HCT116 (cell line): ENCODE results near the gene FOXC2. TPM values are rescaled to one million over a fixed set of nuclear protein-coding genes. Genes with fewer than 3 reads are reported as not detected.
A peak's percentile ranks its signal among the peaks of the same experiment; 100 is the strongest.

Experiments
- ATAC-seq: fragments of 200-7000 bp; cut with Tn5 transposase; 2 replicates; pipeline ENCODE4 v1.9.1; 2020; ENCODE audit warnings: mild to moderate bottlenecking, moderate library complexity
- BruUV-seq: library from RNA; stranded (reverse); fragments of 400-500 nt; replicated peaks from 2 replicates; lab custom pipeline; 2021; lab: Mats Ljungman, UMichigan
- CTCF ChIA-PET: fragments of 300-600 bp; sonication (Branson Sonifier 250); formaldehyde crosslinking; loops from one replicate; lab custom pipeline; 2021; ENCODE audit warnings: antibody characterized with exemption; lab: Charles Lee
- POLR2A ChIA-PET: fragments of 300-600, 350-600 bp; sonication (Branson Sonifier 250); formaldehyde crosslinking; loops from one replicate; lab custom pipeline; 2021; ENCODE audit warnings: antibody characterized with exemption; lab: Charles Lee
- RAD21 ChIA-PET, 2 experiments: fragments of 300-600 bp; sonication (Branson Sonifier 250); formaldehyde crosslinking; loops; one replicate each; lab custom pipeline; 2023; ENCODE audit warnings: low total read pairs in 2 of 2; ENCODE audit not compliant: uncharacterized antibody in 2 of 2, unreplicated experiment in 2 of 2, low non-redundant PET in 1 of 2; lab: Charles Lee
- DNase-seq: peaks from one replicate; pipeline ENCODE4 v3.0.0-alpha.2; 2010; ENCODE audit warnings: low read depth, low spot score
- H2AFZ ChIP-seq: fragments of 200-600 bp; shearing (Covaris generic), sonication (generic); 2 replicates; pipeline ENCODE4 v1.6.1; 2017; ENCODE audit warnings: low read depth, mixed run types, mixed read lengths, antibody characterized with exemption, low read length; ENCODE audit not compliant: poor library complexity, severe bottlenecking
- H3K27ac ChIP-seq: 2 replicates; pipeline ENCODE4 v1.5.1; 2012; ENCODE audit warnings: low read depth, low read length
- H3K27me3 ChIP-seq: fragments of 200-600 bp; sonication (generic); 2 replicates; pipeline ENCODE4 v1.6.1; 2016; ENCODE audit warnings: mixed run types, low read length, mixed read lengths; ENCODE audit not compliant: insufficient read depth
- H3K36me3 ChIP-seq, 2 experiments: fragments of 200-500 bp in 1 of 2; fragments of 200-600 bp in 1 of 2; sonication (Bioruptor generic) in 1 of 2; sonication (generic) in 1 of 2; 2 replicates each; pipeline versions ENCODE4 v1.5.1 to v1.6.1; 2014 to 2016; ENCODE audit warnings: low read length in 2 of 2, inconsistent platforms in 1 of 2, mixed read lengths in 1 of 2, mixed run types in 1 of 2; ENCODE audit not compliant: insufficient read depth in 2 of 2, control insufficient read depth in 1 of 2
- H3K4me1 ChIP-seq, 2 experiments: fragments of 200-600 bp in 1 of 2; sonication (generic) in 1 of 2; 2 replicates each; pipeline versions ENCODE4 v1.5.1 to v1.6.1; 2012 to 2017; ENCODE audit warnings: low read length in 2 of 2, inconsistent platforms in 1 of 2, mild to moderate bottlenecking in 1 of 2, mixed read lengths in 1 of 2, mixed run types in 1 of 2, moderate library complexity in 1 of 2; ENCODE audit not compliant: insufficient read depth in 2 of 2, control insufficient read depth in 1 of 2
- H3K4me2 ChIP-seq: fragments of 200-600 bp; sonication (generic); 2 replicates; pipeline ENCODE4 v1.6.1; 2017; ENCODE audit warnings: mixed run types, low read length, mixed read lengths
- H3K4me3 ChIP-seq, 2 experiments: fragments of 200-600 bp in 1 of 2; sonication (generic) in 1 of 2; replicated peaks in 1 of 2; 2 replicates each; pipeline ENCODE4 v1.5.1; 2011 to 2016; ENCODE audit warnings: low read length in 2 of 2, control low read depth in 1 of 2, low read depth in 1 of 2, mild to moderate bottlenecking in 1 of 2, mixed read lengths in 1 of 2, mixed run types in 1 of 2
- H3K79me2 ChIP-seq: fragments of 200-600 bp; sonication (generic); 2 replicates; pipeline ENCODE4 v1.6.1; 2017; ENCODE audit warnings: mild to moderate bottlenecking, mixed run types, low read length, moderate library complexity, mixed read lengths; ENCODE audit not compliant: insufficient read depth
- H3K9ac ChIP-seq: fragments of 200-600 bp; sonication (generic); 2 replicates; pipeline ENCODE4 v1.6.1; 2016; ENCODE audit warnings: low read length, mixed read lengths
- H3K9me2 ChIP-seq: fragments of 200-600 bp; sonication (generic), shearing (Covaris generic); 2 replicates; pipeline ENCODE4 v1.6.1; 2017; ENCODE audit warnings: mixed run types, mild to moderate bottlenecking, moderate library complexity; ENCODE audit not compliant: insufficient read depth
- H3K9me3 ChIP-seq, 2 experiments: fragments of 200-500 bp in 1 of 2; fragments of 200-600 bp in 1 of 2; sonication (Bioruptor generic) in 1 of 2; sonication (generic) in 1 of 2; 2 replicates each; pipeline ENCODE4 v1.6.1; 2014 to 2017; ENCODE audit warnings: low read length in 2 of 2, mixed read lengths in 2 of 2, inconsistent platforms in 1 of 2, low read depth in 1 of 2, mild to moderate bottlenecking in 1 of 2, mixed run types in 1 of 2, moderate library complexity in 1 of 2; ENCODE audit not compliant: control insufficient read depth in 1 of 2, insufficient read depth in 1 of 2
- H4K20me1 ChIP-seq: fragments of 200-600 bp; sonication (generic), shearing (Covaris generic); 2 replicates; pipeline ENCODE4 v1.6.1; 2017; ENCODE audit warnings: mixed run types, mild to moderate bottlenecking, moderate library complexity; ENCODE audit not compliant: insufficient read depth
- CBX3 ChIP-seq: IDR thresholded peaks from 2 replicates; pipeline ENCODE4 v1.6.1; 2012; ENCODE audit warnings: low read depth
- ELF1 ChIP-seq: IDR thresholded peaks from 2 replicates; pipeline ENCODE4 v1.6.1; 2012; ENCODE audit warnings: low read depth, borderline replicate concordance
- EZH2 ChIP-seq: fragments of 200-600 bp; sonication (generic); IDR thresholded peaks from 2 replicates; pipeline ENCODE4 v1.6.1; 2017; ENCODE audit warnings: antibody characterized with exemption, mixed run types
- EZH2phosphoT487 ChIP-seq: fragments of 200-600 bp; IDR thresholded peaks from 2 replicates; pipeline ENCODE4 v1.6.1; 2018; ENCODE audit warnings: antibody characterized with exemption, borderline replicate concordance
- POLR2A ChIP-seq: IDR thresholded peaks from 2 replicates; pipeline ENCODE4 v1.7.0; 2011; ENCODE audit warnings: borderline replicate concordance; ENCODE audit not compliant: insufficient read depth, insufficient read length; ENCODE audit errors: extremely low read depth
- POLR2AphosphoS5 ChIP-seq: IDR thresholded peaks from 2 replicates; pipeline ENCODE4 v1.6.1; 2011; ENCODE audit warnings: mild to moderate bottlenecking, low read depth, low read length, moderate library complexity
- RAD21 ChIP-seq: IDR thresholded peaks from 2 replicates; pipeline ENCODE4 v1.6.1; 2012; ENCODE audit warnings: low read depth, mild to moderate bottlenecking
- REST ChIP-seq: IDR thresholded peaks from 2 replicates; pipeline ENCODE4 v1.6.1; 2012; ENCODE audit warnings: low read depth
- SIN3A ChIP-seq: IDR thresholded peaks from 2 replicates; pipeline ENCODE4 v1.6.1; 2012; ENCODE audit warnings: low read depth
- SP1 ChIP-seq: IDR thresholded peaks from 2 replicates; pipeline ENCODE4 v1.6.1; 2012; ENCODE audit warnings: low read depth
- TCF7L2 ChIP-seq: IDR thresholded peaks from 2 replicates; pipeline ENCODE4 v1.7.0; 2011; ENCODE audit warnings: borderline replicate concordance, inconsistent platforms; ENCODE audit not compliant: insufficient read depth, insufficient read length; ENCODE audit errors: extremely low read depth
- YY1 ChIP-seq: IDR thresholded peaks from 2 replicates; pipeline ENCODE4 v1.6.1; 2011; ENCODE audit warnings: low read length, low read depth, moderate library complexity, mild to moderate bottlenecking; ENCODE audit not compliant: insufficient replicate concordance; ENCODE audit errors: extremely low read depth
- ZNF274 ChIP-seq: fragments of 200-500 bp; sonication (Bioruptor generic); IDR thresholded peaks from 2 replicates; pipeline ENCODE4 v1.6.1; 2014; ENCODE audit warnings: mild to moderate bottlenecking, low read depth, low read length, inconsistent platforms
- intact Hi-C: fragments of 100-400 bp; cut with micrococcal nuclease; formaldehyde crosslinking; loops from 2 replicates; pipeline ENCODE4 v1.10.0; 2022
- total RNA-seq: library from RNA; stranded (reverse); gene quantifications from one replicate; pipeline ENCODE4 v1.2.1, GENCODE V29; 2021; ENCODE audit not compliant: unreplicated experiment
- TF ChIP-seq, protein P1 (sequence below), 3 experiments: fragments of 200-600 bp in 1 of 3; sonication (generic) in 1 of 3; IDR thresholded peaks in 2 of 3; conservative IDR thresholded peaks in 1 of 3; 2 replicates each; pipeline ENCODE4 v1.5.1; 2012 to 2017; ENCODE audit warnings: low read depth in 2 of 3, low read length in 2 of 3, antibody characterized with exemption in 1 of 3, borderline replicate concordance in 1 of 3, control low read depth in 1 of 3, mild to moderate bottlenecking in 1 of 3, mixed read lengths in 1 of 3, mixed run types in 1 of 3, moderate library complexity in 1 of 3; ENCODE audit not compliant: insufficient read depth in 1 of 3
- TF ChIP-seq, protein P2 (sequence below): IDR thresholded peaks from 2 replicates; pipeline ENCODE4 v1.6.1; 2012

The FOXC2 gene
- total RNA-seq, 1 experiment from 2014 or later: 0.22 TPM

DNA sequence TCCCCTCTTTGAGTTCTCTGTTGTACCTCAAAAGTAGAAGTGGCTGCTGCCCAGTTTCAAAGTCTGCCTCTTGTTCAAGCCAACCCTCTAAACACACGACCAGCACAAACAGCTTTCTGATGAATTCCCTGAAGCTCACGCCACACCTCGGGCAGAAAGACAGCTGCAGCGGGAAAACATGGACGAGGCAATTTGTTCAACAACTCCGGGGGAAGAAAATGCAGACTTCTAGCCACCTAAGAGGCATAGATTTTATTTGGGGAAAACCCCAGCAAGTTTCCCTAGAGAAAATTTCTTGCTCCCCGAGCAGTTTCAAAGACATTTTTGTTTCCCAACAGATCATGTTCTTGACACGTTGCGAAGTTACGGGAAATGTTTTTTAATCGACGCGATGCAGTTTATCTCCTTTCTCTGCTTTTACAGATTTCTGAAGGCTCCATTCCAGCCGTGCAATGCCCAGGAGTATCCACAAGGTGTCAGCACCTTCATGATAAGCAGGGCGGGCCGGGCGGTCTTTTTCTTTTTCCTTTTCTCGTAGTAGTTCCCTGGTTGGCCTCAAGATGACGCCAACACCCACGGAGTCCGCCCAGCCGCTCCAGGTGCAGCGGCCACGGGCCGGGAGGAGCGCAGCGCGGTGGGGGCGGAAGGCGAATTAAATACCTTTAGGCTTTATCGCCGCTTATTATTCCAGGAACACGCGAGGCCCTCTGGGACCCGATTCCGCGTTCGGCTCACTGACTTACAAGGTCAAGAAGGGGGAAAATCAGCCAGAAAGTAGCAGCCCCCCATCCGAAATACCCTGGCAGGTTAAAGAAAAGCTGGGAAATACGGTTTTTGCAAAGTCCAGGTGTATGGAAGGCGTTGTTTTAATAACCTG lies 2.9 kb upstream of the FOXC2 start:
- peak; percentile 92 for ATAC-seq
- H3K9ac ChIP-seq: peak overlapping the region; percentile 27

More for the DNA sequence above, 2.9 kb upstream of the FOXC2 start:
- intact Hi-C loops: loop anchor here (1.0 to 5.0 kb wide), 12 partner anchors 199 to 1074 kb away; no protein-coding TSS in a partner anchor
- CTCF ChIA-PET: interaction anchor here (0.6 to 4.3 kb wide), 21 partner anchors 12 to 1206 kb away, joined by 3 to 89 read pairs (median 8); no protein-coding TSS in a partner anchor
- no peaks in the 10 kb centered on the region for H3K9me2 ChIP-seq
- DNase-seq: peak; percentile 92
- POLR2A ChIA-PET: interaction anchor here (1.2 kb wide), 1 partner anchor 13 kb away, joined by 3 read pairs; no protein-coding TSS in a partner anchor
- TF ChIP-seq EZH2: no peak
- TF ChIP-seq EZH2phosphoT487: no peak
- no peak for TF ChIP-seq REST
- no peak for TF ChIP-seq ELF1
- TF ChIP-seq RAD21: peak; percentile 100
- TF ChIP-seq YY1: peak; percentile 64
- TF ChIP-seq, protein P1, sequence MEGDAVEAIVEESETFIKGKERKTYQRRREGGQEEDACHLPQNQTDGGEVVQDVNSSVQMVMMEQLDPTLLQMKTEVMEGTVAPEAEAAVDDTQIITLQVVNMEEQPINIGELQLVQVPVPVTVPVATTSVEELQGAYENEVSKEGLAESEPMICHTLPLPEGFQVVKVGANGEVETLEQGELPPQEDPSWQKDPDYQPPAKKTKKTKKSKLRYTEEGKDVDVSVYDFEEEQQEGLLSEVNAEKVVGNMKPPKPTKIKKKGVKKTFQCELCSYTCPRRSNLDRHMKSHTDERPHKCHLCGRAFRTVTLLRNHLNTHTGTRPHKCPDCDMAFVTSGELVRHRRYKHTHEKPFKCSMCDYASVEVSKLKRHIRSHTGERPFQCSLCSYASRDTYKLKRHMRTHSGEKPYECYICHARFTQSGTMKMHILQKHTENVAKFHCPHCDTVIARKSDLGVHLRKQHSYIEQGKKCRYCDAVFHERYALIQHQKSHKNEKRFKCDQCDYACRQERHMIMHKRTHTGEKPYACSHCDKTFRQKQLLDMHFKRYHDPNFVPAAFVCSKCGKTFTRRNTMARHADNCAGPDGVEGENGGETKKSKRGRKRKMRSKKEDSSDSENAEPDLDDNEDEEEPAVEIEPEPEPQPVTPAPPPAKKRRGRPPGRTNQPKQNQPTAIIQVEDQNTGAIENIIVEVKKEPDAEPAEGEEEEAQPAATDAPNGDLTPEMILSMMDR (IDR thresholded peaks at IDR 0.05 in 2 of 3, conservative IDR thresholded peaks at IDR 0.05 in 1 of 3; ENCODE audit: borderline replicate concordance in 1 of 3, insufficient read depth in 1 of 3, low read depth in 2 of 3, low read length in 2 of 3): peak; percentile 100
- no peak for TF ChIP-seq CBX3
- 0 out of 2 replicates have a peak, but pooled peaks have one; percentile 20 for TF ChIP-seq POLR2AphosphoS5
- TF ChIP-seq ZNF274: no peak
- TF ChIP-seq, protein P2, sequence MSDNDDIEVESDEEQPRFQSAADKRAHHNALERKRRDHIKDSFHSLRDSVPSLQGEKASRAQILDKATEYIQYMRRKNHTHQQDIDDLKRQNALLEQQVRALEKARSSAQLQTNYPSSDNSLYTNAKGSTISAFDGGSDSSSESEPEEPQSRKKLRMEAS: no peak; the same call in 1 of the 2 replicates
- peak; percentile 56 for TF ChIP-seq TCF7L2
- TF ChIP-seq SP1: no peak
- no peak for TF ChIP-seq SIN3A
- no peak for TF ChIP-seq POLR2A
- no peaks in the 10 kb centered on the region for H3K36me3 ChIP-seq
- no peaks in the 10 kb centered on the region for H3K79me2 ChIP-seq
- no peak overlapping the region for H3K27ac ChIP-seq
- RAD21 ChIA-PET: interaction anchor here (0.8 to 1.6 kb wide), 9 partner anchors 12 to 514 kb away, joined by 3 to 21 read pairs (median 6); no protein-coding TSS in a partner anchor
- no peaks in the 10 kb centered on the region for H4K20me1 ChIP-seq
- peak overlapping the region; percentile 40 to 43 for H3K4me3 ChIP-seq
- H3K4me2 ChIP-seq: peak overlapping the region; percentile 71
- no peaks in the 10 kb centered on the region for H3K9me3 ChIP-seq
- BruUV-seq: no TSS peak
- no peaks in the 10 kb centered on the region for H3K27me3 ChIP-seq
- peak overlapping the region; percentile 91 for H2AFZ ChIP-seq
- peaks cover 9 to 14% of the 10 kb centered on the region in 2 experiments for H3K4me1 ChIP-seq
